Measurements from ENCODE around the gene IL1RAPL1.

DNA sequence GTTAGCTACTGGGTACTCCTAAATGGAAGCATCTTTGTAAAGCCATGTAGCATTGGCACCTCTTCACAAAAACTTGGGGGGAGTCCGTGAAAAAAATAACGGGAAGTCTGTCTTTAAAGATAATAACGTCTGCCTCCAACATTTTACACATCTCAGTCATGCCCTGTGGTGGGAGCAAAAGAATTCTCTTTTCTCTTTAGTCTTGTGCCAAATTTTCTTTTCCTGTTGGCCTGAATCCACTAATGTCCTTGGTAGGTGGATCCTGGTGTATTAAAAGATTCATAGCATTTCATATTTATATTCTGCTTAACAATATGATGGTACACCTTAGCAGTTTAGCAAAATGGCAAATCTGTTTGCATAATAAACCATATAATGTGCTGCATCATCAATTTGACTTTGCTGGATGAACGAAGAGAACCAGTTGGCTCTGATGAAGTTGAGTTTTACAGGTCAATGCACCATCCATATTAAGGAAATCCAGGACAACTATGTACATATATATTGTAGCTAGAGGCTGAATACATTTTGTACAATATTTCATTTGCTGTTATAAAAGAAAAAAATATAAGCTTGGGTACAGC, 881.8 kb downstream of the IL1RAPL1 start:
- TF ChIP-seq, protein P1, sequence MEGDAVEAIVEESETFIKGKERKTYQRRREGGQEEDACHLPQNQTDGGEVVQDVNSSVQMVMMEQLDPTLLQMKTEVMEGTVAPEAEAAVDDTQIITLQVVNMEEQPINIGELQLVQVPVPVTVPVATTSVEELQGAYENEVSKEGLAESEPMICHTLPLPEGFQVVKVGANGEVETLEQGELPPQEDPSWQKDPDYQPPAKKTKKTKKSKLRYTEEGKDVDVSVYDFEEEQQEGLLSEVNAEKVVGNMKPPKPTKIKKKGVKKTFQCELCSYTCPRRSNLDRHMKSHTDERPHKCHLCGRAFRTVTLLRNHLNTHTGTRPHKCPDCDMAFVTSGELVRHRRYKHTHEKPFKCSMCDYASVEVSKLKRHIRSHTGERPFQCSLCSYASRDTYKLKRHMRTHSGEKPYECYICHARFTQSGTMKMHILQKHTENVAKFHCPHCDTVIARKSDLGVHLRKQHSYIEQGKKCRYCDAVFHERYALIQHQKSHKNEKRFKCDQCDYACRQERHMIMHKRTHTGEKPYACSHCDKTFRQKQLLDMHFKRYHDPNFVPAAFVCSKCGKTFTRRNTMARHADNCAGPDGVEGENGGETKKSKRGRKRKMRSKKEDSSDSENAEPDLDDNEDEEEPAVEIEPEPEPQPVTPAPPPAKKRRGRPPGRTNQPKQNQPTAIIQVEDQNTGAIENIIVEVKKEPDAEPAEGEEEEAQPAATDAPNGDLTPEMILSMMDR (conservative IDR thresholded peaks at IDR 0.05; ENCODE audit: low read depth in 2 of 2) = no peak
- TF ChIP-seq JUNB (IDR thresholded peaks at IDR 0.05; ENCODE audit: unreplicated experiment) (no peak), EZH2phosphoT487 (IDR thresholded peaks at IDR 0.05; ENCODE audit: unreplicated experiment) (no peak), EZH2 (IDR thresholded peaks at IDR 0.05; ENCODE audit: low read depth, unreplicated experiment) (no peak), POLR2AphosphoS5 (IDR thresholded peaks at IDR 0.05; ENCODE audit: low read depth) (no peak), STAT1 (IDR thresholded peaks at IDR 0.05; ENCODE audit: unreplicated experiment) (no peak), ZNF331 (CRISPR knock-in tag; IDR thresholded peaks at IDR 0.05; ENCODE audit: low read depth) (no peak), CREB1 (CRISPR knock-in tag; IDR thresholded peaks at IDR 0.05; ENCODE audit: low read depth) (no peak), ZNF114 (CRISPR knock-in tag; IDR thresholded peaks at IDR 0.05) (no peak), NANOG (IDR thresholded peaks at IDR 0.05; ENCODE audit: borderline replicate concordance) (no peak)
- TF ChIP-seq, protein P2, sequence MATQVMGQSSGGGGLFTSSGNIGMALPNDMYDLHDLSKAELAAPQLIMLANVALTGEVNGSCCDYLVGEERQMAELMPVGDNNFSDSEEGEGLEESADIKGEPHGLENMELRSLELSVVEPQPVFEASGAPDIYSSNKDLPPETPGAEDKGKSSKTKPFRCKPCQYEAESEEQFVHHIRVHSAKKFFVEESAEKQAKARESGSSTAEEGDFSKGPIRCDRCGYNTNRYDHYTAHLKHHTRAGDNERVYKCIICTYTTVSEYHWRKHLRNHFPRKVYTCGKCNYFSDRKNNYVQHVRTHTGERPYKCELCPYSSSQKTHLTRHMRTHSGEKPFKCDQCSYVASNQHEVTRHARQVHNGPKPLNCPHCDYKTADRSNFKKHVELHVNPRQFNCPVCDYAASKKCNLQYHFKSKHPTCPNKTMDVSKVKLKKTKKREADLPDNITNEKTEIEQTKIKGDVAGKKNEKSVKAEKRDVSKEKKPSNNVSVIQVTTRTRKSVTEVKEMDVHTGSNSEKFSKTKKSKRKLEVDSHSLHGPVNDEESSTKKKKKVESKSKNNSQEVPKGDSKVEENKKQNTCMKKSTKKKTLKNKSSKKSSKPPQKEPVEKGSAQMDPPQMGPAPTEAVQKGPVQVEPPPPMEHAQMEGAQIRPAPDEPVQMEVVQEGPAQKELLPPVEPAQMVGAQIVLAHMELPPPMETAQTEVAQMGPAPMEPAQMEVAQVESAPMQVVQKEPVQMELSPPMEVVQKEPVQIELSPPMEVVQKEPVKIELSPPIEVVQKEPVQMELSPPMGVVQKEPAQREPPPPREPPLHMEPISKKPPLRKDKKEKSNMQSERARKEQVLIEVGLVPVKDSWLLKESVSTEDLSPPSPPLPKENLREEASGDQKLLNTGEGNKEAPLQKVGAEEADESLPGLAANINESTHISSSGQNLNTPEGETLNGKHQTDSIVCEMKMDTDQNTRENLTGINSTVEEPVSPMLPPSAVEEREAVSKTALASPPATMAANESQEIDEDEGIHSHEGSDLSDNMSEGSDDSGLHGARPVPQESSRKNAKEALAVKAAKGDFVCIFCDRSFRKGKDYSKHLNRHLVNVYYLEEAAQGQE (IDR thresholded peaks at IDR 0.05; ENCODE audit: unreplicated experiment) = no peak
- TF ChIP-seq, protein P3, sequence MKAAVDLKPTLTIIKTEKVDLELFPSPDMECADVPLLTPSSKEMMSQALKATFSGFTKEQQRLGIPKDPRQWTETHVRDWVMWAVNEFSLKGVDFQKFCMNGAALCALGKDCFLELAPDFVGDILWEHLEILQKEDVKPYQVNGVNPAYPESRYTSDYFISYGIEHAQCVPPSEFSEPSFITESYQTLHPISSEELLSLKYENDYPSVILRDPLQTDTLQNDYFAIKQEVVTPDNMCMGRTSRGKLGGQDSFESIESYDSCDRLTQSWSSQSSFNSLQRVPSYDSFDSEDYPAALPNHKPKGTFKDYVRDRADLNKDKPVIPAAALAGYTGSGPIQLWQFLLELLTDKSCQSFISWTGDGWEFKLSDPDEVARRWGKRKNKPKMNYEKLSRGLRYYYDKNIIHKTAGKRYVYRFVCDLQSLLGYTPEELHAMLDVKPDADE (IDR thresholded peaks at IDR 0.05) = no peak
- TF ChIP-seq, protein P4, sequence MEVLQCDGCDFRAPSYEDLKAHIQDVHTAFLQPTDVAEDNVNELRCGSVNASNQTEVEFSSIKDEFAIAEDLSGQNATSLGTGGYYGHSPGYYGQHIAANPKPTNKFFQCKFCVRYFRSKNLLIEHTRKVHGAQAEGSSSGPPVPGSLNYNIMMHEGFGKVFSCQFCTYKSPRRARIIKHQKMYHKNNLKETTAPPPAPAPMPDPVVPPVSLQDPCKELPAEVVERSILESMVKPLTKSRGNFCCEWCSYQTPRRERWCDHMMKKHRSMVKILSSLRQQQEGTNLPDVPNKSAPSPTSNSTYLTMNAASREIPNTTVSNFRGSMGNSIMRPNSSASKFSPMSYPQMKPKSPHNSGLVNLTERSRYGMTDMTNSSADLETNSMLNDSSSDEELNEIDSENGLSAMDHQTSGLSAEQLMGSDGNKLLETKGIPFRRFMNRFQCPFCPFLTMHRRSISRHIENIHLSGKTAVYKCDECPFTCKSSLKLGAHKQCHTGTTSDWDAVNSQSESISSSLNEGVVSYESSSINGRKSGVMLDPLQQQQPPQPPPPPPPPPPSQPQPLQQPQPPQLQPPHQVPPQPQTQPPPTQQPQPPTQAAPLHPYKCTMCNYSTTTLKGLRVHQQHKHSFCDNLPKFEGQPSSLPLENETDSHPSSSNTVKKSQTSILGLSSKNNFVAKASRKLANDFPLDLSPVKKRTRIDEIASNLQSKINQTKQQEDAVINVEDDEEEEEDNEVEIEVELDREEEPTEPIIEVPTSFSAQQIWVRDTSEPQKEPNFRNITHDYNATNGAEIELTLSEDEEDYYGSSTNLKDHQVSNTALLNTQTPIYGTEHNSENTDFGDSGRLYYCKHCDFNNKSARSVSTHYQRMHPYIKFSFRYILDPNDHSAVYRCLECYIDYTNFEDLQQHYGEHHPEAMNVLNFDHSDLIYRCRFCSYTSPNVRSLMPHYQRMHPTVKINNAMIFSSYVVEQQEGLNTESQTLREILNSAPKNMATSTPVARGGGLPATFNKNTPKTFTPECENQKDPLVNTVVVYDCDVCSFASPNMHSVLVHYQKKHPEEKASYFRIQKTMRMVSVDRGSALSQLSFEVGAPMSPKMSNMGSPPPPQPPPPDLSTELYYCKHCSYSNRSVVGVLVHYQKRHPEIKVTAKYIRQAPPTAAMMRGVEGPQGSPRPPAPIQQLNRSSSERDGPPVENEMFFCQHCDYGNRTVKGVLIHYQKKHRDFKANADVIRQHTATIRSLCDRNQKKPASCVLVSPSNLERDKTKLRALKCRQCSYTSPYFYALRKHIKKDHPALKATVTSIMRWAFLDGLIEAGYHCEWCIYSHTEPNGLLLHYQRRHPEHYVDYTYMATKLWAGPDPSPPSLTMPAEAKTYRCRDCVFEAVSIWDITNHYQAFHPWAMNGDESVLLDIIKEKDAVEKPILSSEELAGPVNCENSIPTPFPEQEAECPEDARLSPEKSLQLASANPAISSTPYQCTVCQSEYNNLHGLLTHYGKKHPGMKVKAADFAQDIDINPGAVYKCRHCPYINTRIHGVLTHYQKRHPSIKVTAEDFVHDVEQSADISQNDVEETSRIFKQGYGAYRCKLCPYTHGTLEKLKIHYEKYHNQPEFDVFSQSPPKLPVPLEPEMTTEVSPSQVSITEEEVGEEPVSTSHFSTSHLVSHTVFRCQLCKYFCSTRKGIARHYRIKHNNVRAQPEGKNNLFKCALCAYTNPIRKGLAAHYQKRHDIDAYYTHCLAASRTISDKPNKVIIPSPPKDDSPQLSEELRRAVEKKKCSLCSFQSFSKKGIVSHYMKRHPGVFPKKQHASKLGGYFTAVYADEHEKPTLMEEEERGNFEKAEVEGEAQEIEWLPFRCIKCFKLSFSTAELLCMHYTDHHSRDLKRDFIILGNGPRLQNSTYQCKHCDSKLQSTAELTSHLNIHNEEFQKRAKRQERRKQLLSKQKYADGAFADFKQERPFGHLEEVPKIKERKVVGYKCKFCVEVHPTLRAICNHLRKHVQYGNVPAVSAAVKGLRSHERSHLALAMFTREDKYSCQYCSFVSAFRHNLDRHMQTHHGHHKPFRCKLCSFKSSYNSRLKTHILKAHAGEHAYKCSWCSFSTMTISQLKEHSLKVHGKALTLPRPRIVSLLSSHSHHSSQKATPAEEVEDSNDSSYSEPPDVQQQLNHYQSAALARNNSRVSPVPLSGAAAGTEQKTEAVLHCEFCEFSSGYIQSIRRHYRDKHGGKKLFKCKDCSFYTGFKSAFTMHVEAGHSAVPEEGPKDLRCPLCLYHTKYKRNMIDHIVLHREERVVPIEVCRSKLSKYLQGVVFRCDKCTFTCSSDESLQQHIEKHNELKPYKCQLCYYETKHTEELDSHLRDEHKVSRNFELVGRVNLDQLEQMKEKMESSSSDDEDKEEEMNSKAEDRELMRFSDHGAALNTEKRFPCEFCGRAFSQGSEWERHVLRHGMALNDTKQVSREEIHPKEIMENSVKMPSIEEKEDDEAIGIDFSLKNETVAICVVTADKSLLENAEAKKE (CRISPR knock-in tag; IDR thresholded peaks at IDR 0.05) = no peak

All from GM23338 (cell line).